HepG2 (cell line): ENCODE data around the gene DDX60.

Experiments used
- EHMT2 ChIP-seq: fragments of 200-600 bp; sonication (generic); IDR thresholded peaks from 2 replicates; pipeline ENCODE4 v1.7.0; 2017; ENCODE audit warnings: antibody characterized with exemption, low read depth, low read length, borderline replicate concordance
- MEIS2 ChIP-seq: sonication (generic); formaldehyde crosslinking; IDR thresholded peaks from 2 replicates; pipeline ENCODE4 v1.9.0; 2021; ENCODE audit warnings: mild to moderate bottlenecking, missing genetic modification reagents
- PHF20 ChIP-seq: sonication (generic); formaldehyde crosslinking; IDR thresholded peaks from 2 replicates; pipeline ENCODE4 v1.5.0; 2020; ENCODE audit warnings: mild to moderate bottlenecking, missing genetic modification reagents
- REPIN1 ChIP-seq: sonication (generic); formaldehyde crosslinking; IDR thresholded peaks from 2 replicates; pipeline ENCODE4 v1.8.0; 2022; ENCODE audit warnings: missing genetic modification reagents, low read depth, mild to moderate bottlenecking, borderline replicate concordance
- RNF2 ChIP-seq: fragments of 450-650 bp; conservative IDR thresholded peaks from 2 replicates; pipeline ENCODE4 v1.6.1; 2016; ENCODE audit warnings: low read depth
- SMC3 ChIP-seq: IDR thresholded peaks from 2 replicates; pipeline ENCODE4 v1.6.1; 2011; ENCODE audit warnings: low read length, improper control_type of control experiment
- SUZ12 ChIP-seq: fragments of 150-350 bp; IDR thresholded peaks from 2 replicates; pipeline ENCODE4 v1.6.1; 2014; ENCODE audit warnings: low read depth, low read length
- TOPORS ChIP-seq: sonication (generic); formaldehyde crosslinking; IDR thresholded peaks from 2 replicates; pipeline ENCODE4 v1.8.0; 2023; ENCODE audit warnings: mild to moderate bottlenecking, missing genetic modification reagents
- ZFY ChIP-seq: sonication (generic); formaldehyde crosslinking; IDR thresholded peaks from 2 replicates; pipeline ENCODE4 v1.4.0; 2020; ENCODE audit warnings: missing genetic modification reagents
- ZNF331 ChIP-seq: sonication (generic); formaldehyde crosslinking; IDR thresholded peaks from 2 replicates; pipeline ENCODE4 v1.4.0; 2020; ENCODE audit warnings: missing genetic modification reagents
- TF ChIP-seq, protein P1 (sequence below): sonication (generic); formaldehyde crosslinking; IDR thresholded peaks from 2 replicates; pipeline ENCODE4 v1.4.0; 2020; ENCODE audit warnings: missing genetic modification reagents, borderline replicate concordance

DNA sequence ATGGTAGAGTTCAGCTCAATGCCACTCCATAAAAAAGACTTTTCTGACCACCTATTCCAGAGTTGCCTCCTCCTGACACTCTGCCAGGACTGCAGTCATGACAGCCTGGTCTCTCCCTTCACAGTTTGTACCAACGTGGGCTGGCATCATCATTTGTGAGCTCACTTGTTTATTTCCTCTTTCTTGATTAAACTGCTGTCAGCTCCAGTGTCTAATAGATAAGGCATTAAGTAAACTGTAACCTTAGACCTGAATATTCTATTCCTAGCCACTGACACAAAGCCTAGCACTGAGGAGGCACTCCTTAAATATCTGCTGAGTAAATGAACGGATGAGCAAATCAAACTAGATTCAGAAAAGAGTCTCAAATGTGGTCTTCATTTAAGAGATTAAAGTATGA is 48.7 kb downstream of the DDX60 start:
- no peak for TF ChIP-seq REPIN1 (CRISPR knock-in tag)
- TF ChIP-seq PHF20 (CRISPR knock-in tag): no peak
- no peak for TF ChIP-seq TOPORS
- no peak for TF ChIP-seq EHMT2
- TF ChIP-seq RNF2: no peak
- no peak for TF ChIP-seq SMC3
- TF ChIP-seq ZFY (CRISPR knock-in tag): no peak
- TF ChIP-seq, protein P1, sequence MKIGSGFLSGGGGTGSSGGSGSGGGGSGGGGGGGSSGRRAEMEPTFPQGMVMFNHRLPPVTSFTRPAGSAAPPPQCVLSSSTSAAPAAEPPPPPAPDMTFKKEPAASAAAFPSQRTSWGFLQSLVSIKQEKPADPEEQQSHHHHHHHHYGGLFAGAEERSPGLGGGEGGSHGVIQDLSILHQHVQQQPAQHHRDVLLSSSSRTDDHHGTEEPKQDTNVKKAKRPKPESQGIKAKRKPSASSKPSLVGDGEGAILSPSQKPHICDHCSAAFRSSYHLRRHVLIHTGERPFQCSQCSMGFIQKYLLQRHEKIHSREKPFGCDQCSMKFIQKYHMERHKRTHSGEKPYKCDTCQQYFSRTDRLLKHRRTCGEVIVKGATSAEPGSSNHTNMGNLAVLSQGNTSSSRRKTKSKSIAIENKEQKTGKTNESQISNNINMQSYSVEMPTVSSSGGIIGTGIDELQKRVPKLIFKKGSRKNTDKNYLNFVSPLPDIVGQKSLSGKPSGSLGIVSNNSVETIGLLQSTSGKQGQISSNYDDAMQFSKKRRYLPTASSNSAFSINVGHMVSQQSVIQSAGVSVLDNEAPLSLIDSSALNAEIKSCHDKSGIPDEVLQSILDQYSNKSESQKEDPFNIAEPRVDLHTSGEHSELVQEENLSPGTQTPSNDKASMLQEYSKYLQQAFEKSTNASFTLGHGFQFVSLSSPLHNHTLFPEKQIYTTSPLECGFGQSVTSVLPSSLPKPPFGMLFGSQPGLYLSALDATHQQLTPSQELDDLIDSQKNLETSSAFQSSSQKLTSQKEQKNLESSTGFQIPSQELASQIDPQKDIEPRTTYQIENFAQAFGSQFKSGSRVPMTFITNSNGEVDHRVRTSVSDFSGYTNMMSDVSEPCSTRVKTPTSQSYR: no peak
- no peak for TF ChIP-seq ZNF331 (CRISPR knock-in tag)
- TF ChIP-seq SUZ12: no peak
- no peak for TF ChIP-seq MEIS2 (CRISPR knock-in tag)
